ENCODE results near the gene MAGI1.

DNA sequence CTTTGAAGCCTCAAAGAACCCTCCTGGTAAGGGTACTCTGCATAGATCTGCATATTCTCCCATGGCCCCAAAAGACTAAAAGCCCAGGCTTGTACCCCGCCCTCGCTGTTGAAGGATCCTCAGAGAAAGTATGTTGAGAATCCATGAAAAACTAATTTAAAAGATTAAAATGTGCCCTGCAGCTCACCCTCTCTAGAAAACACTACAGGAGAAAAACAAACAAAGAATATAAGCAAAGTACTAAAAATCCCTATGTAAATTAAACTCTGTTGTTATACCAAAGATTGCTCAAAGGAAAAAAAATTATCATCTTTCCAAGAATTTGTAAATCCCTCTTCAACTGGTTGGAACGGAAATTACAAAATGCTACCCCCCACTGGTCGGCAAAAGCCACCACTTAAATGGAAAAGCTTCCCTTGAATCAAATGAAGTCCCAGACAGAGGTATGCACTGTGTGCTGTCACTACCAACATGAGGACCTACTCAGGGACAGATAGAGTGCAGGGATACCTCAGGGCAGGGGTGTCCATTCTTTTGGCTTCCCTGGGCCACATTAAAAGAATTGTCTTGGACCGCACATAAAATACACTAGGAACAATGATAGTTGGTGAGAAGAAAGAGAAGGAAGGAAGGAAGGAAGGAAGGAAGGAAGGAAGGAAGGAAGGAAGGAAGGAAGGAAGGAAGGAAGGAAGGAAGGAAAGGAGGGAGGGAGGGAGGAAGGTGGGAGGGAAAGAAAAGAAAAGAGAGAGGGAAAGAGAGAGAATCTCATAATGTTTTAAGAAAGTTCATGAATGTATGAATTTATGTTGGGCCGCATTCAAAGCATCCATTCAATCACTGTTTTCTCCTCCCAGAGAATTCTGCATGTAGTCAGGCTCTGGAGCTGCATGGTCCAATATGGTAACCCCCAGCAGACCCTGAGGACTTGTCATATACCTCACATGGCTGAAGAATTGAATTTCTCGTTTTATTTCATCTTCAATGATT lies 88.1 kb downstream of the MAGI1 start:
- TF ChIP-seq ZNF274 (IDR thresholded peaks at IDR 0.05; ENCODE audit: low read depth, low read length) (no peak), SIN3A (IDR thresholded peaks at IDR 0.05; ENCODE audit: low read depth) (no peak), POLR2A (IDR thresholded peaks at IDR 0.05; ENCODE audit: borderline replicate concordance, extremely low read depth, insufficient read depth, insufficient read length) (no peak), ELF1 (IDR thresholded peaks at IDR 0.05; ENCODE audit: borderline replicate concordance, low read depth) (no peak), POLR2AphosphoS5 (IDR thresholded peaks at IDR 0.05; ENCODE audit: low read depth, low read length) (no peak), TCF7L2 (IDR thresholded peaks at IDR 0.05; ENCODE audit: borderline replicate concordance, extremely low read depth, insufficient read depth, insufficient read length) (no peak)
- TF ChIP-seq, protein P1, sequence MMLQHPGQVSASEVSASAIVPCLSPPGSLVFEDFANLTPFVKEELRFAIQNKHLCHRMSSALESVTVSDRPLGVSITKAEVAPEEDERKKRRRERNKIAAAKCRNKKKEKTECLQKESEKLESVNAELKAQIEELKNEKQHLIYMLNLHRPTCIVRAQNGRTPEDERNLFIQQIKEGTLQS (IDR thresholded peaks at IDR 0.05): no peak
- TF ChIP-seq, protein P2, sequence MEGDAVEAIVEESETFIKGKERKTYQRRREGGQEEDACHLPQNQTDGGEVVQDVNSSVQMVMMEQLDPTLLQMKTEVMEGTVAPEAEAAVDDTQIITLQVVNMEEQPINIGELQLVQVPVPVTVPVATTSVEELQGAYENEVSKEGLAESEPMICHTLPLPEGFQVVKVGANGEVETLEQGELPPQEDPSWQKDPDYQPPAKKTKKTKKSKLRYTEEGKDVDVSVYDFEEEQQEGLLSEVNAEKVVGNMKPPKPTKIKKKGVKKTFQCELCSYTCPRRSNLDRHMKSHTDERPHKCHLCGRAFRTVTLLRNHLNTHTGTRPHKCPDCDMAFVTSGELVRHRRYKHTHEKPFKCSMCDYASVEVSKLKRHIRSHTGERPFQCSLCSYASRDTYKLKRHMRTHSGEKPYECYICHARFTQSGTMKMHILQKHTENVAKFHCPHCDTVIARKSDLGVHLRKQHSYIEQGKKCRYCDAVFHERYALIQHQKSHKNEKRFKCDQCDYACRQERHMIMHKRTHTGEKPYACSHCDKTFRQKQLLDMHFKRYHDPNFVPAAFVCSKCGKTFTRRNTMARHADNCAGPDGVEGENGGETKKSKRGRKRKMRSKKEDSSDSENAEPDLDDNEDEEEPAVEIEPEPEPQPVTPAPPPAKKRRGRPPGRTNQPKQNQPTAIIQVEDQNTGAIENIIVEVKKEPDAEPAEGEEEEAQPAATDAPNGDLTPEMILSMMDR (IDR thresholded peaks at IDR 0.05 in 2 of 3, conservative IDR thresholded peaks at IDR 0.05 in 1 of 3; ENCODE audit: borderline replicate concordance in 1 of 3, insufficient read depth in 1 of 3, low read depth in 2 of 3, low read length in 2 of 3): 0 out of 6 replicates have a peak, but pooled peaks of 1 of the 3 experiments have one; percentile 3
